Stimulated activated CD8-positive, alpha-beta memory T cell treated with anti-CD3 and anti-CD28 coated beads, Interleukin-15, amount 100 ng/mL, for 4 hours (primary cell): ENCODE results near the gene RAB36.

Source experiments
- DNase-seq, 2 donors: peaks; one replicate each; pipeline ENCODE4 v3.0.0-alpha.2; 2020; ENCODE audit warnings: low read depth in 2 of 2

The RAB36 gene

GRCh38 chr22:23108249-23109078, 36.8 kb upstream of the RAB36 start:
- DNase-seq: no peak

DNA sequence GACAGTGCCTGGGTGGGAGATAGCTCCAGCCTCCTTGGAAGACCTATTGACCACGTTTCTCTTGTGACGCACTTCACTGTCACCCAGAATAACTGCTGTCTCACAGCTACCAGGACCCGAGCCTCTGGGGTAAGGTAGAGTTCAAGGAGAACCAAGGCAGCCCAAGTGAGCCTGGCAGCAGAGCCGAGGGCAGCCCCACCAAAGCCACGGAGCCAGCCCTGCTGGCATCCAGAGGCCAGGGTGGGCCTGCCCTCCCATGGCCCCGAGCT, 36.3 kb upstream of the RAB36 start:
- no peak for DNase-seq

- no peak for DNase-seq
Measured at GRCh38 chr22:23109441-23109978, 35.8 kb upstream of the RAB36 start.

- DNase-seq: no peak
Measured at GRCh38 chr22:23110190-23110921, 34.9 kb upstream of the RAB36 start.

DNA sequence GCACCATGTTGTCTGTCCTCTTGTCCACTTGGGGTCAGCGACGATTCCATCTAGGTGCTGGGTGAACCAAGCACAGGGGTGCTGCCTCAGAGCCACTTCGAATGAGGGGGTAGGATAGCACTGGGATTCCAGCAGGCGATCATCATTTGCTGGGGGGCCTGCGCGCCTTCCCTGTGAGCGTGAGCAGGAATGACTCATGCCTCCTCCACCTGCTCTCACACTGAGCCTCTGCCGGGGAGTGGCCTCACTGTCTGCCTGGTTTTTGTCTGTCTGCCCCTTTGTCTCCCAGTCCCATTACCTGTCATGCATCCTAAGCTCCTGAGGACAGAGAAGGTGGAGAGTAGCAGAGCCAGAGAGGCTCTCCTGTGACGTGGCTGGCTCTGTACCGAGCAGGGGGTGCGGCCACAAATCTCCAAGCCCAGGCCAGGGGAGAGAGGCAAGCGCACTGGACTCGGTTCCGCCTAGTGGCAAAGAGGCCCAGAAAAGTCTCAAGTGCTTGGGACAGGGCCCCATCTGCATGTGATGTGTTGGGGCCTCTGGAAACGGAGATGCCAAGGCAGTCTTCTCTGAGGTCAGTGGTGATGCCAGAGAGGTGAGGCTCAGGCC, 34.3 kb upstream of the RAB36 start:
- no peak for DNase-seq

DNA sequence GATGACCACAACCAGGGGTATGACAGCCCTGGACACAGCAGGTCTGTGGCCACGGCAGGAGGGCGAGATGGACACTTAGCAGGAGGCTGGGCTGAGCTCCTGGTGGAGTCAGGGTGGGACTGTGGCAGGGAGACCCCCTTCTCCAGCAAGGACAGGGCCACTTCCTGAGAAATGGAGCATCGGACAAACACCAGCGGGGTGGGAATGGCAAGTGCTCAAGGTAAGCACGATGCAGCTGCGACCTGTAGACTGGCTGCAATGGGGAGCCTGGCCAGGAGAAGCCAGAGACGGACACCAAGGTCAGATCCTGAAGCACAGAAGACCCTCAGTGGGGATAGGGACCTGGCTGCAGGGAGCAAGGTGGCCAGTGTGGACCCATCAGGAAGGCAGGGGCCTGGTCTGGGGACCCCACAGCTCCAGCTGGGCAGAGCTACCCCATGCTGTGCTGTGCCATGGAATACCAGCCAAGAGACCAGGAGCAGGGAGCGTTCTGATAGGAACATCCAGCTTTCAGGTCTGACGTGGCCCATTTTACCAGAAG, 32.7 kb upstream of the RAB36 start:
- DNase-seq: no peak

DNA sequence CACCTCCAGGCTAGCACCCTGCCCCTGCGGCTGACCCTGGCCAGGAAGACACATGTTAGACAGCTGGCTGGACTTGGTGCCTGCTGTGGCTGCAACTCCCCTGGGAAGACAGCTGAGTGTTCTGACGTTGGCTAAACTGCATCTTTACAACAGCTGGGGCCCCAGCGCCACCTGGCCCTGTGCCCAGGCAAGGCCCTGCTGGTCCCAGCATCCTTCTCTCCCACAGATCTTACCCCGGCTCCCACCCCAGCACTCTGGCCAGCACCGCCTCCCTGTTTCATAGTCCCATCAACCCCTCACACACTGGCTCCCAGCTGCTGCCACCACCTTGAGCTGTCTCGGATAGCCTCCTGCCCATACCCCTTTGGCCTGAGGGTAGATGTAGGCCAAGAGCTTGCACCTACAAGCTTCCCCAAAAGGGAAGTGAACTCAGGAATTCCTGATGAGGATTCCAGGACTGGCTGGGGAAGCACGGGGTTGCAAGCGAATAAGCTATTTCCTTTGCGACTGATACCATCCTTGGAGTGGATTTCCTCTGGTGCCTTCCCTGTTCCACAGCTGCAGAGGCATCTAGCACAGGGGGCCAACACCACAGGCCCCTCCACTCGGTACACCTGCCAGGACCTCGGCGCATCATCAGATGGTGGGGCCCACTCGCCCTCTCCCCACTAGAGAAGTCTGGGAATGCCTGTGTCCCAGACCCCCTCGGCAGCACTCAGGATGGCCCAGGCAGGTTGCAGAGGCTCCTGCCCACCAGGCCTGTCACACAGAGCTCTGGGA, 32.0 kb upstream of the RAB36 start:
- DNase-seq: no peak

GRCh38 chr22:23113847-23114720, 31.2 kb upstream of the RAB36 start:
- DNase-seq: no peak

GRCh38 chr22:23114721-23115020, 30.6 kb upstream of the RAB36 start:
- DNase-seq: no peak

DNA sequence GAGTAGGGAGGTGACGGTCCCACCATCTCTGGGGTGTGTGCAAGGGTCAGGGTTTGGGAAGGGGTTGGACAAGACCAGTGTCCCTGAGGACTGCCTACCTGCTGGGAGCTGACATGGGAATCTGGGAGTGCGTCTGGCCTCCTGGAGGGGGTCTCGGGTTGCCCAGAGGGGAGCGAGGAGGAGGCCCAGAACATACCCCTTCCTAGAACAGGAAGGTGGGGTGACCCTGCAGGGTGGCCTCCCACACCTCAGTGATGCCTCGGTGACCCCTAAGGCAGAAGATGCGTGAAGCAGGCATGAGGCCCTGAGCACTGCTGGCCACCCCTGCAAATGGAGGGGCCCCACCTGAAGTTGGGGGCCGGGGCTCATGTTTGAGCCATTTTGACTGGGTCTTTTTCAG, 29.9 kb upstream of the RAB36 start:
- DNase-seq: no peak

- no peak for DNase-seq
Measured at GRCh38 chr22:23115825-23116494, 29.3 kb upstream of the RAB36 start.

DNA sequence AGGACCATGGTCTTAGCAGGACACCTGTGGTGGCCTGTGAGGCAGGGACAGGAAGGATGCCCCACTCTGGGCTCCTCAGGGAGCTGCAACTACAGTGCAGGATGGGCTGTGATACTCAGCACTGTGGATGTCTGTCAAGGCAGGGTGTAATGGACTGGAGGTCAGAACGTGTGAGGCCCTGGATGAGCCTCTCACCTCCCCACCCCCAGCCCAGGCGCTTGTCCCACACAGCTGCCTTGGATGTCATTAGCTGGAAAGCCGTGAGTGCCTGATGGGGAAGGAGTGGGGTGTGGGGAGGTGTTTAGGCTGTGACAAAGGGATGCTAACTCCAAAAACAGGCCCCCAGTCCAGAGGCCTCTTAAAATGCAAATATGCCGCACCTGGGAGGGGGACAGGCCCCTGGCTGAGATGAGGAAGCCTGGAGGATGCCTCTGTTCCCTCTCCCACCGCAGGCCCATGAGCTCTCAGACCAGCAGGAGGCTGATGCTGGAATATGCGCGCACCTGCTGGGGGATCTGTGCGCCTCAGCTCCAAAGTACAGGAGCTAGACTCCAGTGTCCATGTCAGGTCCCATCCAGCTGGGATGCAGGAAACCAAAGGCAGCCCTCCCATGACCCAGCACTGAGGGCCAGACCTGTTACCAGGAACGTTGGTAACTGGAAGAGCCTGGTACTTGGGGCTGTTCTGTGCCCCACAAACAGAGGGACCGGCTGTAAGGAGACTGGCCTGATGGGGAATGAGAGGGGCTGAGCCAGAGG, 28.6 kb upstream of the RAB36 start:
- no peak for DNase-seq

GRCh38 chr22:23117275-23117674, 28.0 kb upstream of the RAB36 start:
- no peak for DNase-seq

DNA sequence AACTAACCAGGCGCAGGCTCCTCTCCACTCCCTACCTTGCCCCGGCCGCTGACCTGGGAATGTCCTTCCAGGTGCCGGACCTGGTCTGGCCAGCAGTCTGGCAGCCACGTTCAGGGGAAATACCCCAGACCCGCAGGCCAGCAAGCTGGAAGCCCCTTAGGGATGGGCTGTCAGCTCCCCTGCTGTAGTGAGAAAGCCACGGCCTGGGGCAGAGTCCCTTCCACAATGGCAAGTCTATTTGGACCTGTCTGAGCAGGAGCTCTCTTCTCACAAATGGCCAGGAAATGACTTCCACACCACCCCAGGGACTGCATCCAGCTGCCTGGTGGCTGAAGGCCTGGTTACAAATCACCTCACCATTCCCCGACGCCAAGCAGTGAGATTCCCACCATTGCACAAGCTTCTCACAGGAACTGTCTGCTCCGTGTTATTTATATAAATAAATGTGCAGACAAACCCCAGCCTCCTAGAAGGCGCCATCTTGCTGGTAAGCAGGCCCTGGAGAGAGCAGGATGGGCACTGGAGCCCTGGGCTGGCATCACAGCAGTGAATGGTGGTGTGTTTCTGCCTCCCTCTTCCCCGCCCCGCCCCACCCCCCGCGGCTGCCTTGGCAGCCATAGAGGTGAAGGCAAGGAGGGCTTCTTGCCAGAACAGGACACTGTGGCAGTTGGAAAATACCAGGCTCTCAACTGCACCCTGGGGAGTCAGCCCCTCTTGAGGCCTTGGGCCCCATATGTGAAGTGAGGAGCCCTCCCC, 27.2 kb upstream of the RAB36 start:
- DNase-seq: no peak

GRCh38 chr22:23118647-23119493, 26.4 kb upstream of the RAB36 start:
- no peak for DNase-seq

GRCh38 chr22:23119494-23120414, 25.5 kb upstream of the RAB36 start:
- peak in 1 of 2 donors; percentile 20 for DNase-seq

DNA sequence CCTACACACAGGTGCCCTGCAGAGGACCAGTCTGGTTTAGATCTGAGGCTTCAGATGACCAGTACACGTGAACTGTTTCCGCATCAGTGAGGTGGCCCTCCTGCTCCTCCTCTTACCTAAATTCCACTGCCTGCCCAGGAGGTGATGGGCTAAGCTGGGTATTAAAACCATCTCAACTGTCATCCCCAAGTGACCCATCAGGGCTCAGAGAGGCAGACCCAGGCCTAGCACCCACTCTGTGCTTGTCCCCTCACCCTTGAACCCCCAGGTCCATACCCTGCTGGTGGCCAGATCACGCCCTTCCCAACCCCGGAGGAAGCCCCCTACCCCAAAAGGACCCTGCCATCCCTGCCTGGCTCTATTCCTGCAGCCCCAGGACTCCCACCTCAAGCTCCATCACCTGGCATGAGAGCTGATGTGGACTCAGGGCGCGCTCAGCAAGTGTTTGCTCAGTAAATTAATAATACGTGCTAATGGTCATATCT, 24.8 kb upstream of the RAB36 start:
- no peak for DNase-seq
